Heart left ventricle (tissue), 13 donors: ENCODE results near the gene ACTR1A.

Experiments
- CTCF ChIP-seq, 12 donors: fragments of 200-600 bp; sonication (generic) in 4 of 12; IDR thresholded peaks; one replicate each; pipeline versions ENCODE4 v1.5.0 to v1.8.0; 2018 to 2022; ENCODE audit warnings: antibody characterized with exemption in 12 of 12, mild to moderate bottlenecking in 5 of 12
- POLR2A ChIP-seq, 2 donors: fragments of 450-650 bp; IDR thresholded peaks; one replicate each; pipeline ENCODE4 v1.6.1; 2017; ENCODE audit warnings: antibody characterized with exemption in 2 of 2, mild to moderate bottlenecking in 2 of 2, moderate library complexity in 2 of 2
- donor health status: ischemic (EF 13 %, LVEDD 7.1; RV severe dilation, severe dysfunction).
- donor health status: DM: no; HTN: yes; CAD: no.
- donor health status: DM: no; HTN: no; CAD: no.
- donor health status: ischemic (EF 25% LVEDD 6.9; RV normal size, moderate dysfunction).
- donor health status: ischemic (EF 25% LVEDD 5.7; RV mildly dilated, moderate dysfunction).
- donor health status: ischemic (EF 35%, LVEDD 5.7; RV mildly dilated, moderate dysfunction).
- donor health status: nonischemic (EF 11% LVEDD 7.7; RV severe dilation, severe dysfunction).
- donor health status: DM: yes; HTN: yes; CAD: no.
- donor health status: PGD.
- donor health status: ischemic (EF 29% LVEDD 5.4; RV normal size, mild dysfunction).
- donor health status: nonischemic (EF 23%, LVEDD 6.1; RV moderate dilation, normal function).

- no peak for TF ChIP-seq CTCF (IDR thresholded peaks at IDR 0.05)
- TF ChIP-seq POLR2A (IDR thresholded peaks at IDR 0.05) = no peak
Observed at GRCh38 chr10:102545997-102546396, 43.5 kb upstream of the ACTR1A start.
